Right kidney (tissue), 1 donor: ENCODE results near the gene TMEM163.
A peak's percentile ranks its signal among the peaks of the same experiment; 100 is the strongest.
"Not testable (repeated sequence)": the region's sequence is repeated elsewhere in the genome, so short reads cannot be mapped to it uniquely, and the experiment has no call there.

Experiments
- DNase-seq: peaks from one replicate; pipeline ENCODE4 v3.0.0-alpha.2; 2016

The TMEM163 gene

DNA sequence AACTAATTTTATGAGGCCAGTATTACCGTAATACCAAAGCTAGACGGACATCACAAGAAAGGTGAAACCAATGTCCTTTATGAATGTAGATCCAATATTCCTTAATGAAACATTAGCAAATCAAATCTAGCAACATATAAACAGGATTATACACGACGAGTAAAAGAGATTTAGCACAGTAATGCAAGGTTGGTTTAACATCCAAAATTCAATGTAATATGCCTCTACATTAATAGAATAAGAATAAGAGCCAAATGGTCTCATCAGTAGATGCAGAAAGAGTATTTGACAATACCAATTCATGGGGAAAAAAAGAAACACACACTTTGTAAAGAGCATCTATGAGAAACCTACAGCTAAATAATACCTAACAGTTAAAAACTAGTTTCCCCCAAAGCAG lies 99.5 kb downstream of the TMEM163 start:
- no peak for DNase-seq

DNA sequence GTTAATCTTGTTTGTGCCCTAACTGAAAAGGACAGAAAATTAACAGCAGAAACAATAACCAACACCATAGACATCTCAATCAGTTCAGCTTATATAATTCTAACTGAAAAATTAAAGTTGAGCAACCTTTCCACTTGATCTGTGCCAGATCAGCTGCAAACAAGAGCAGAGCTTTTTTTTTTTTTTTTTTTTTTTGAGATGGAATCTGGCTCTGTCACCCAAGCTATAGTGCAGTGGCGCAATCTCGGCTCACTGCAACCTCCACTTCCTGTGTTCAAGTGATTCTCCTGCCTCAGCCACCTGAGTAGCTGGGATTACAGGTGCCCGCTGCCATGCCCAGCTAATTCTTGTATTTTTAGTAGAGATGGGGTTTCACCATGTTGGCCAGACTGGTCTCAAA lies 103.3 kb downstream of the TMEM163 start:
- not testable (repeated sequence) for DNase-seq

DNA sequence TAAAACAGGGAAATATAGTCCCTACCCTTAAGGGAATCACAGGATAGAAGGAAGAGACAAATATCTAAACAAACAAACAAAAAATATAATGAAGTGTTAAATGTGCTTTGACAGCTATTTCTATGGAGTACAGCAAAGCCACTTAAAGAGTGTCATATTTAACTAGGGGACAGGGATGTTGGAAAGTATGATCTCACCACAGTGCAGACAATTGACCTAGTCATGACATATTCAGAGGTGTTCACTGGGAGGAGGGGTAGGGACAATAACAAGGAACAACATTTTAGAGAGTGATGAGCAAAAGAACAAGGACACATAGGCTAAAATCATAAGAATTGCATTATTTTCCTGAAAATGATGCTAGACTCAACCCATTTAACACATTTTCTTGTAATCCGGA lies 107.5 kb downstream of the TMEM163 start:
- no peak for DNase-seq

DNA sequence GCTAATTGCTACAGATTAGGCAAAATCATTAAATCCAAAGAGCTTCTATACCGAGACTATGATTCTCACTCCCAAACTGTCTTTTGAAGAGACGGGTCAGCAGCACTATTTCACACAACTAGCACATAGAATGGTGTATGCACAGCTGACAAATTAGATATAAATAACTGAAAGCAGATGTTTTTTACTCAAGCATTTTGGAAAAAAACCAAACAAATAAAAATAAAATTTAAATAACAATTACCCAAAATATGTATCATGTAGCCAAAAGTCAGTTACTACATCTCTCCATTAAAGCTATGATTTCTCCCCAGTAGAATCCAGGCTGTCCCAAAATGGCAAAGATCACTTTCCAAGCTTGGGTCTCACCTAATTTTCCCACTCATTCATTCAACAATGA lies 107.9 kb downstream of the TMEM163 start:
- no peak for DNase-seq

DNA sequence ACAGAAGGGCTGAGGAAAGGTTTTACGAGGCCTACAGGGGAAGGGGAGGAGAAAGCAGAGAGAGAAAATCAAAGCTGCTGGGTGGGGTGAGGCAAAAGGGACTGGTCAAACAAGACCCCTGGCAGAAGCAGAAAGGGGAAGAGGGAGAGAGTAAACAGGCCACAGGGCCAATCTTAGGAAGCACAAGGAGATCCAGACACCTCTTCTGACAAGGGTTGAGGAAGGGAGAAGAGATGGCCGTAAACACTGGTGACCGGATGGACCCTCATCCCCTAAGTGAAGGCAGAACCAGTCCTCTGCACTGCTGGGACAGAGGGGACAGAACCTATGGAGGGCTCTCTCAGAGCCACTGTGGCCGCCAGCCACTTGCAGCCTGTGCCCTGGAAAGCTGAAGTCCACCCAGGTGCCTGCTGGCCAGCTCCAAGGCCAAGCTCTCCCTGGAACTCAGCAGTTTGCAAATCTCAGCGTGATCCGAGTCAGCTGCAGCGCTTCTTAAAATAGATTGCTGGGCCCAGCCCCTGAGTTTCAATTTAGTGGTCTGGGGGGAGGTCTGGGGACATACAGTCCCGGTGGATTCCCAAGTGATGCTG lies 108.8 kb downstream of the TMEM163 start:
- no peak for DNase-seq

DNA sequence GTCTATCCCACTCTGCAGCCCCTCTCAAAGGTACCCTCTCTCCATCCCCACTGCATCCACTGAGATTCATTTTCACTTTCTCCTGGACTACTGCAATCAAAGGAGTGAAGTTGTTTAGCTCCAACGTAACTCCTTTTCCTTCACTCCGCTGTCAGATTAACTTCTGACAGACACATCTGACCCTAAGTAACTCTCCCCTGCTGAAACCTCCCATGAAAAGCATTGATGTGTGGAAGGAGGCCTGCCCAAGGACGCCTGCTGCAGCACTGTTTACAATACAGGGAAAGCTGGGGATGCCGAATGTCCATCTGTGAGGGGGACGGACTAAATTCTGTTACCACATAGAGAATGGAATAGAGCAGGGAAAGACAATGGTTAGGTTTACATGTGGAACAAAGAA lies 114.8 kb downstream of the TMEM163 start:
- DNase-seq, result peak; percentile 9

DNA sequence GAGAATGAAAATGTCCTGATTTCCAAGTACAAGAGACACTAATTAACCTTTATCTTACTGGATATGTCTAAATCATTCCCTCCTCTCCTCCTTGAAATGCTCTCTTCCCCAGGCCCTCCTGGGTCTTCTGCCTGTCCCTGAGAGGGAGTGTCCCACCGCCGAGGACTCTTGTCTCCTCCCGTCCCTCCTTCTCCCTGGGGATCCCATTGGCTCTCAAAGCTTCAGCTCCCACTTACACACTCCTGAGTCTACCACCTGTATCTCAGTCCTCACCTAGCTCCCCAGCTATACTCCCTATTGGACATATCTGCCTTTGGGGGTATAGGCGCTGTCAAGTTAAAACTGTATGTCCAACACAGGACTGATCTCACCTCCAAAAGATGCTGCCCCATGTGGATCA lies 116.1 kb downstream of the TMEM163 start:
- DNase-seq, result no peak

DNA sequence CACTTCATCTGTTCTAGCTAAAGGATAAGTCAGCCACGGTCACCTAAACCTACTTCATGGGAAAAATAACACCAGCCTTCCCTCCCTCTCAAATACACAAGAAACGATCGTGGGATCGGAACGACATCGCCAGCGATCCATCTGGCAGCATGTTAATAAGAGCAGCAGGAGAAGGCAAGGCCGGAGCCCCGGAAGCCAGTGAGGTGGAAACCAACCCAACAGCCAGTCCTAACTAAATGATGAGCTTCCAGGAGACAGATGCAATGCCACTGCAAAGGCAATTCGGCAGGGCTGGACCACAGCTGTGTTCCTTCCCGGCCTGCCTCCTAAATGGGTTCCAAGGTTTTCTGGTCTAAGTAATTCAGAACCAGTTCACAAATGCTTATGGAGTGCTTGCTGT lies 117.5 kb downstream of the TMEM163 start:
- no peak for DNase-seq

DNA sequence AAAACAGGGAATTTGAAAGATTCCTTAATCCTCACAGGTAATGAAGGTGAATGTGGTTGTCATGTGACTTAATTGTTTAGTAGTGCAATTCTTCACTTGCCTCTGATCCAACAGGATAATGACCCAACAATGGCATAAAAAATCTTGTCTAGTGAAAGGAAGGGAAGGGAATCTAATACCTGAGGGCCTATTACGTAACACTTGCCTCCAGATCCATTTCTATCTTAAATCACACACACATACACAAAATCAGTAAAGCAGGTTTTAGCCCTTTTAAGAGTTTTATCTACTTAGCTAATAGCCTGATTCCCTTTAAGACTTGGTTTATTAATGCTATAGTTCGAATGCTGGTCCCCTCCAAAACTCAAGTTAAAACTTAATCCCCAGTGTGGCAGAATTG lies 118.6 kb downstream of the TMEM163 start:
- DNase-seq, result no peak

DNA sequence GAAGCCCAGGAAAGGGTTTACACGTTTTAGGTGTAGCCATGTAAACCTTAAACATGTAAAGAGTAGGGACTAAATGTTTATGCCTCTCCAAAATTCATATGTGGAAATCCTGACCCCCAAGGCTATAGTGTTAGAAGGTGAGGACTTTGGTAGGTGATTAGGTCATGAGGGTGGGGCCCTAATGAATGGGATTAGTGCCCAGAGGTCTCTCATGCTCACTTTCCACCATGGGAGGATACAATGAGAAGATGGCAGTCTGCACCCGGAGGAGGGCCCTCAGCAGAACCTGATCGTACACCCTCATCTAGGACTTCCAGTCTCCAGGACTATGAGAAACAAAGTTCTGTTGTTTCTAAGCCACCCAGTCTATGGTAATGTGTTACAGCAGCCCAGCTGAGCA lies 119.6 kb downstream of the TMEM163 start:
- no peak for DNase-seq

DNA sequence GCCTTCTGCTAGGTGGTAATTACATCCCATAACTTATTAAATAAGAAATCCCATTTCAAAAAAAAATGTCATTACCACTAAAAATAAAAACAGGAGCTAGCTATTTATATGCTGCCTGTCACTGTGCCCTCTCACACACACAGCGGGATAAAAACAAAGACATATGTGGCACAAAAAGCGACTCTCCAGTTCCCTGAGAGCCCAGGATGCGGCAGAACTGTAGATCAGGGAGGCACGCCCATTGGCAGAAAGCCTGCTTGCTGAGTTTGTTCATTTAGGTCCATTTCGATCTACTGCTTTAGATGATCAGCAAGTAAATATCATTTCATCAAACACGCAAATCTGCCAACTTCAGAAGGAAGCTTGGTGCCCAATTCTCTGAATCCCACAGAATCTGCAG lies 124.4 kb downstream of the TMEM163 start:
- DNase-seq, result no peak

DNA sequence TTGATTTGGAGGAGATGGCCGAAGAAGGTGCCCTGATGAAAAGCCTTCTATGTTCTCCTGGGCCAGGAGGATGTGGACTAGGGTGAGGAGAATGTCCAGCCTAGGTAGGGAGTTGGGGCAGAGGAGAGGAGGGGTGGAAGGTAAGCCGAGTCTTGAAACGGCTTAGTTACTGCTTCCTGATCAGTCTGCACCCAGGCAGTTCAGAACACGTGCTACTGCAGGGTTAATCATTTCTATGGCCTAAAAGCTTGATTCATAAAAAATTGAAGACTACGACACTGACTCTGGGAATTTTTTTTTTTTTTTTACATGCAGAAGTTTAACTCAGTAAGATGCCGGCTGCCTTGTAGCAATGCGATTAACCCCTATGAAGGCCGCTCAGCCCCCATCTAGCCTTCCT lies 125.3 kb downstream of the TMEM163 start:
- no peak for DNase-seq

DNA sequence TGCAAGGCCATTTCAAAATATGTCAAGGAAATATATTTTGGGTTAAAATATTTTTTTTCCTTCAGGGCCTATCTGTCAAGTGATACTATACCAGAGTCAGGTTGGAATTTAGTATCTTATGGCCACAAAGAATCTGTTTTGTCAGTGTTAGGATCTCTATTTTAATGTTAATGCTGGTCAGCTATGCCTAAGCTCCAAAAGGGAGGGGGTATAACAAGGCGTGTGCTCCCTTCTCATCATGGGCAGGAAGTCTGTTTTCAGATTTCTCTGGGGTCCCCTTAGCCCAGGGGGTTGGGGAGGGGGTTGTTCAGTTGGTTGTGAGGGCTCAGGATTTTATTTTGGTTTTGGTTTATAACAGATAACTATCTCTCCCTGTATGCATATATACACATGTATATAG lies 126.4 kb downstream of the TMEM163 start:
- no peak for DNase-seq

DNA sequence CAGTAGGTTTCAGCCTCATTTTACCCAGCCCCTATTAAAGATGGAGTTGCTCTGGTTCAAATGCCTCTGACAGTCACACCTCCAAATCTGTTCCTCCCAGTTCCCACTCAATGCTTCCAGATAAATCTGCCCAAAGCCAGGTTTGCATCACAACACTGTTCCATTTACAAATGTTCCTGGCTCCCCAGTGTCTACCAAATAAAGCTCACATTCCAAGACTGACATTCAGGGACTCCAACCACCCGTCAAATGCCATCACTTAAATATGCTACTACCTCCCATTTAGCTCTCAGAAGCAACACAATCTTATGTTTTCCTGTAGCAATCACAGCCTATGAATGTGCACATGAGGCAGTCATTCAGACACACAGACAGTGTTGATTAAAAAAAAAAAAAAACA lies 127.3 kb downstream of the TMEM163 start:
- DNase-seq, result no peak

DNA sequence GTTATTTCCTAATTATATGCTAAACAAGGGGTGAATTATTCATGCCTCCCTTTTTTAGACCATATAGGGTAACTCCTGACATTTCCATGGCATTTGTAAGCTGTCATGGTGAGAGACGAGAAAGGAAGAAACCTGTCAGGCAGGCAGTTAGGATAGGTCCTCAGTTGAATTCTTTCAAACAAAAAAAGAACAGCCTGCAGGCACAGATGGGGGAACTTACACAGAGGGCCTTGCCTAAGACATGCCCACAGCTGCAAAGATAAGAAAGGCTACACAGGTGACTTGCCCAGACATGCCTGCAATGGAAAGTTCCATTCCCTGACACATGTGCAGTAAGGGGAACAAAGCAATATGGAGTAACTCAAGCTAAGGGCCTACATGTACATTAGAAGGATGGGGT lies 128.1 kb downstream of the TMEM163 start:
- no peak for DNase-seq

DNA sequence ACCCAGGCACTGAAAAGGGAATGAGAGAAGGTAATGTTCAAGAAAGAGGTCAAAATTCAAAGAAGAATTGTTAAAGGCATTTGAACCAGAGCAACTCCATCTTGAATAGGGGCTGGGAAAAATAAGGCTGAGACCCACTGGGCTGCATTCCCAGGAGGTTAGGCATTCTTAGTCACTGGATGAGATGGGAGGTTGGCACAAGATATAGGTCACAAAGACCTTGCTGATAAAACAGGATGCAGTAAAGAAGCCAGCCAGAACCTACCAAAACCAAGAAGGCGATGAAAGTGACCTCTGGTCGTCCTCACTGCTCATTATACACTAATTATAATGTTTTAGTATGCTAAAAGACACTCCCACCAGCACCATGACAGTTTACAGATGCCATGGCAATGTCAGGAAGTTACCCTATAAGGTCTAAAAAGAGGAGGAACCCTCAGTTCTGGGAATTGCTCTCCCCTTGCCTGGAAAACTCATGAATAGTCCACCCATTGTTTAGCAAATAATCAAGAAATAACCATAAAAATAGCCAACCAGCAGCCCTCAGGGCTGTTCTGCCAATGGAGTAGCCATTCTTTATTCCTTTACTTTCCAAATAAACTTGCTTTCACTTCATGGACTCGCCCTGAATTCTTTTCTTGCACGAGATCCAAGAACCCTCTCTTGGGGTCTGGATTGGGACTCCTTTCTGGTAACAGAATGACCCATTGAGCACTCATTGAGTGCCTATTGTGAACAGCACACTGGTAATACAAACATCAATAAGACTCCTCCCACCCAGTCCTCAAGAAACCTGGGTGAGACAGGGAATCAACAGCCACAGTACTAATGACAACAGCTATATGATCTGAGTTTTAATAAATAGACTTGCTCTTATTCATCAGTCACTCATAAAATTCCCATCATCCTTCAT lies 129.4 kb downstream of the TMEM163 start:
- not testable (repeated sequence) for DNase-seq

DNA sequence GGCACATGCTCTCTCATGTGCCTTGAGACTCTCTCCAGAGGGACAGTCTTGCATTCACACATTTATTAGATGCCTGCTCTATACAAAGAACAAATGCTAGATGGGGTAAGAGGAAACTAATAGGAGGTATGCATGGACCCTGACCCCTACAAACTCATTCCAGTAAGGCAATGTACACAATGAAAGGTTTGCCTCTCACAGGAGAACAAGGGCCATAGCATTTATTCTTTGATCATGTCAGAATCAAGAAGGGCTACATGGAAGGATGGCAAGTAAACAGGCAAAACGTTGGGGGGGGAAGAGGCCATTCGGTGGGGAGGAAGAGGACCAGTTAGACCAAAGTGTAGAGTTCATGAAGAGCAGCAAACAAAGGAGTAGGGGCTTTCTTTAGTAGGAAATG lies 130.2 kb downstream of the TMEM163 start:
- no peak for DNase-seq

DNA sequence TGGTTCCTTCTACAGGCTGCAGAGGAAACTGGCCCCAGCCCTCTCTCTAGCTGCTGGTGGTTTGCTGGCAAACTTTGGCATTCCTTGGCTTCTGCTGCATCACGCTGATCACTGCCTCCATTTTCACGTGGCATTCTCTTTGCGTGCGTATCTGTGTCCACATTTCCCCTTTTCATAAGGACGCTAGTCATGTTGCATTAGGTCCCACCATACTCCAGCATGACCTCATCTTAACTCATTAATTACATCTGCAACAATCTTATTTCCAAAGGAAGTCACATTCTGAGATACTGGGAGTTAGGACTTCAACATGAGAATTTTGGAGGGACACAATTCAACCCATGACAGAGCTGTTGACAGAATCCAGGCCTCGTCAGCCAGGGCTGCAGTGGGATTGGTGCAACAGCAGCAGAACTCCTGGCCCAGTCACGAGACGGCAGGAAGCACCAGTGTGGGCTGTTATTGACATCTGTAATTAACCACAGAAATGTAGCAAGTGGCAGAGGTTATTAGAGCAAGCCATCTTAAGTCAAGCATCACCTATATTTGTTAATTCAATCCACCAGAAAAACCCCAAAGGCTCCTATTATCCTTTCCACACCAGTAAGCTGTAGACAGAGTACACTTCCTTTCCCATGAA lies 132.4 kb downstream of the TMEM163 start:
- no peak for DNase-seq

DNA sequence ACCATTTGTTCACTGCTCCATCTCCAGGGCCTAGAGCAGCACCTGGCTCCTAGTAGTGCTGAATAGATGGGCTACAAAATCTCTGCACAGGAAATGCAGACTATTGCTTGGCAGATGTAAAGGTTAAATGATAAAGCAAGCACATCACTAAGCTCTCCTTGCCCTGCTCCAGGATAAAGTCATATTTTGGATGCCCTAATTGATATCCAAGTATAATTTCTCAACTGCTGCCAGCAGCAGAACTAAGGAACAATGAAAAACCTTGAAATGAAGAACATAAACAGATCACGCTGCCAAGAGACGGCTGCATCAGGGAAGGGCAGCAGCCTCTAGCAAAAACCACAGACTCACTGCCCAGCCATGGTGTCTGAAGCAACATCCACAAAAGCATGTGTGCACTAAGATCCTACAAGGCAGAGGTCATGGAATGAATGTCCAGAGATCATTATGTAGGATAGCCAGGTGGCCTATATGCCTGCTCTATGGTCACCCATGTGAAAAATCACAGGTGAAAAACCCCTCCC lies 134.7 kb downstream of the TMEM163 start:
- no peak for DNase-seq

DNA sequence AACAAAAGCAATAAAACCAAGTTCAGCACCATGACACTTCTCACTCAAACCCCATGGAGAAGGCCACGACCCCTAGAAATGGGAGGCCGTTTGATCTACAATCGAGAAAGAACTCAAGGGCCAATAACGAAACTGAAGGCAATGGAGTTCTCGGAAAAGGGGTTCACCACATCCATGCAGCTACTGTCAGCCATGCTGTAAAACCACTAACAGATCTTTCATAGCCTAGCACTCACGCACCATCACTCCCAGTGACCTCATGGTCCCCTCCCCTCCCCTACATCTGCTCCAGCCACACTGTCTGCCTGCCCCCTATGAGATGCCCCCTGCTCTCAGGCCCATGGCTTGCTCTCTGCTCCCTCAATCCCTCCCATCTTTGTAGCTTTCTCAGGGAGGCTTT lies 135.3 kb downstream of the TMEM163 start:
- DNase-seq, result no peak

DNA sequence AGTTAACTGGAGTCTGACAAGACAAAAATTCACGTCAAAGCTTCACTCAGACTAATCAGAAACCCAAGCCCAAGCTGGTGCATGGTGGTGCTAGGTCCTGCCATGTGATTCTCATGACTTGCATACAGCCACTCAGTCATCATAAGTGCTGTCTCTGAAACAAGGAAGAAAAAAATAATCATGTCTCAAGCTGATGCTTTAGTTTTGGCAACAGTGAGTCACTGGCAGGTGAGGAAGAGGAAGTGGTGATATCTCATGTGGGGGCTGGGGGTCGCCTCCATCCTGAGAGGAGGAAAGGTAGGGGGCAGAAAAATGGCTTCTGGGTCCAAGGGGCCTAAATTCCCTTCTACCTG lies 136.3 kb downstream of the TMEM163 start:
- no peak for DNase-seq

DNA sequence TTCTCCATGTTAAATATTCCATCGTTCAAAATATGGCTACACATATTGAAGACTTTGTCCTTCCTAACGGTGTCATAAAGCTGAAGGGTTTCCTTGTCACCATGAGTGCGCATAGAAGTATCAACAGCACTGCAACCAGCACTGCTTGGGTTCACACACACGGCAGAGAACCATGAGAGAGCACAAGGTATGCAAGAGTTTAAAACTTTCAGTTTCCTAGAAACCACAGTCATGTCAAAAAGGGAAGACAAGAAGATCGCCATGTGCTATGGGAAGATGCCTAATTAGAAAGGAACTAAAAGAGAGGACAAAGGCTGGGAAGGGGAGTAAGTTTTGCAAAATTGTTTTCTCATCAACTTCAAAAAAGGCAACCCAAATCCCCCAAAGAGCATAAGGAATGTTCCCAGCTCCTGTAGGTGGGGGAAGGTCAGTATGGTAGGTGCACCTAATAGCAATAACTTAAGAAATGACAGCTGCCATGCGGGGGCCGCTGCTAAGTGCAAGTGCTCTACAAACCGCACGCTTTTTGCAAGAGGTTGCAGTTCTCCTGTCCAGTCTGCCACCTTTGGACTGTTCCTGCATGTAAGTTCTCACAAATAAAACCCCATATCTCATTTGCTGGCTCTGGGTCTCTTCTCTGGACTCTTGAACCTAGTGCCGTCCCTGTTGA lies 136.8 kb downstream of the TMEM163 start:
- no peak for DNase-seq

DNA sequence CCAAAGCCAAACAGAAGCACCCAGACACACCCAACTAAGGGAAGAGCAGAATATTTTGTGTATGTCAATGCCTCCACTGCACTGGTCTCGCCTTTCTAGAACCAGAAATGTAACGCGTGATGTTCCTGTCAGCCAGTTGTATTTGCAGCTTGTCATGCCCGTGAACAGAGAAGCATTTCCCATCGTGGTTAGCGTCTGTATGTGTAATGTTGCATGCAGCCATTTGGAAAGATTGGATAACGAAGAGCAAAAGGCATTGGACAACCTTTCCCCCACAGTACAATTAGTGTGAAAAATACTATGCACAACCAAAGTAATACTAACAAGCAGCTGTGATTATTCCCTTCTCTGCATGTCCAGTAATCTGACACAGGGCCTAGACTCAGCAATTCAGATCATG lies 140.5 kb downstream of the TMEM163 start:
- DNase-seq, result no peak
